ENCODE results near the gene SHCBP1L.

Gene SHCBP1L

GRCh38 chr1:182927693-182928433, 25.1 kb downstream of the SHCBP1L start:
- Histone ChIP-seq H3K9me2 (replicated peaks; ENCODE audit: insufficient read depth, low read length) (no peaks in the 10 kb centered on the region), H2AFZ (ENCODE audit: low read length) (no peak overlapping the region), H3K79me2 (ENCODE audit: low read length) (no peaks in the 10 kb centered on the region), H3K4me3 (ENCODE audit: low read length) (no peak overlapping the region), H3K36me3 (replicated peaks; ENCODE audit: insufficient read depth, low read length) (no peaks in the 10 kb centered on the region), H3K4me2 (ENCODE audit: low read depth, low read length) (no peak overlapping the region), H3K27ac (ENCODE audit: low read length) (no peak overlapping the region), H4K20me1 (ENCODE audit: insufficient read depth, low read length) (no peaks in the 10 kb centered on the region), H3K4me1 (ENCODE audit: low read length) (no peaks in the 10 kb centered on the region), H3F3A (ENCODE audit: insufficient read depth, low read length) (no peaks in the 10 kb centered on the region), H3K27me3 (replicated peaks; ENCODE audit: insufficient read depth, low read length) (no peaks in the 10 kb centered on the region), H3K9me3 (replicated peaks; ENCODE audit: insufficient read depth, low read length) (no peaks in the 10 kb centered on the region), H3K9ac (ENCODE audit: low read length) (no peak overlapping the region)
- no peak for DNase-seq
- TF ChIP-seq CTCF (IDR thresholded peaks at IDR 0.05; ENCODE audit: low read length): no peak
- TF ChIP-seq EZH2phosphoT487 (IDR thresholded peaks at IDR 0.05; ENCODE audit: low read length): no peak
- no peak for TF ChIP-seq EZH2 (optimal IDR thresholded peaks at IDR 0.05; ENCODE audit: low read depth, low read length)

DNA sequence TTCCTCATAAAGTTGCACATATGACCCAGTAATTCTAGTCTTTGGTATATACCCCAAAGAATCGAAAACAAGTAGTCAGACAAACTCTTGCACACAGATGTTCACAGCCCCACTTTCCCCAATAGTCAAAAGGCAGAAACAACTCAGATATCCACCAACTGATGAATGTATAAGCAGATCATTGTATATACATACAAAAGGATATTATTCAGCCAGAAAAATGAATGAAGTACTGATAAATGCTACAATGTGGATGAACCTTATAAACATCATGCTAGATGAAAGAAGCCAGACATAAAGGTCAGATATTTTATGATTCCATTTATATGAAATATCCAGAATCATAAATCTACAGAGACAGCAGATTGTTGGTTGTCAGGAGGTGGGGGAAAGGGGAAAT, 27.3 kb downstream of the SHCBP1L start:
- Histone ChIP-seq H3K9me2 (replicated peaks; ENCODE audit: insufficient read depth, low read length) (no peaks in the 10 kb centered on the region), H3K9me3 (replicated peaks; ENCODE audit: insufficient read depth, low read length) (no peaks in the 10 kb centered on the region), H3K9ac (ENCODE audit: low read length) (no peak overlapping the region), H3K4me2 (ENCODE audit: low read depth, low read length) (no peak overlapping the region), H3K27ac (ENCODE audit: low read length) (no peak overlapping the region), H3F3A (ENCODE audit: insufficient read depth, low read length) (no peaks in the 10 kb centered on the region), H3K27me3 (replicated peaks; ENCODE audit: insufficient read depth, low read length) (no peaks in the 10 kb centered on the region), H3K4me1 (ENCODE audit: low read length) (no peaks in the 10 kb centered on the region), H2AFZ (ENCODE audit: low read length) (no peak overlapping the region), H3K36me3 (replicated peaks; ENCODE audit: insufficient read depth, low read length) (no peaks in the 10 kb centered on the region), H4K20me1 (ENCODE audit: insufficient read depth, low read length) (no peaks in the 10 kb centered on the region), H3K4me3 (ENCODE audit: low read length) (no peak overlapping the region), H3K79me2 (ENCODE audit: low read length) (no peaks in the 10 kb centered on the region)
- TF ChIP-seq CTCF (IDR thresholded peaks at IDR 0.05; ENCODE audit: low read length): no peak
- no peak for TF ChIP-seq EZH2phosphoT487 (IDR thresholded peaks at IDR 0.05; ENCODE audit: low read length)
- no peak for TF ChIP-seq EZH2 (optimal IDR thresholded peaks at IDR 0.05; ENCODE audit: low read depth, low read length)
- DNase-seq: no peak

DNA sequence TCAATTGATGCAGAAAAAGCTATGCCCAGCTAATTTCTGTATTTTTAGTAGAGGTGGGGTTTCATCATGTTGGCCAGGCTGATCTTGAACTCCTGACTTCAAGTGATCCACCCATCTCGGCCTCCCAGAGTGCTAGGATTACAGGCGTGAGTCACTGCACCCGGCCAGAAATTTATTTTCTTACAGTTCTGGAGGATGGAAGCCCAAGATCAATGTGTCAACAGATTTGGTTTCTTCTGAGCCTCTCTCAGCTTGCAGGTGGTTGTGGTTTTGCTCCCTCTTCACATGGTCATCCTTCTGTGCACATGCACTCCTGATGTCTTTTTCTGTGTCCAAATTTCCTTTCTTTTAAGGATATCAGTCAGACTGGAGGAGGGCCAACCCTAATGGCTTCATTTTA, 35.6 kb downstream of the SHCBP1L start:
- no peaks in the 10 kb centered on the region for H3K9me3 ChIP-seq (replicated peaks; ENCODE audit: insufficient read depth, low read length)
- DNase-seq: peak; percentile 27
- H3K79me2 ChIP-seq (ENCODE audit: low read length): no peaks in the 10 kb centered on the region
- H3K9ac ChIP-seq (ENCODE audit: low read length): no peak overlapping the region
- 0 out of 2 replicates have a peak, but pooled peaks cover 2% of the 10 kb centered on the region for H3K4me1 ChIP-seq (ENCODE audit: low read length)
- TF ChIP-seq CTCF (IDR thresholded peaks at IDR 0.05; ENCODE audit: low read length) (no peak), EZH2phosphoT487 (IDR thresholded peaks at IDR 0.05; ENCODE audit: low read length) (no peak), EZH2 (optimal IDR thresholded peaks at IDR 0.05; ENCODE audit: low read depth, low read length) (no peak)
- H3K4me3 ChIP-seq (ENCODE audit: low read length): no peak overlapping the region
- no peaks in the 10 kb centered on the region for H3K27me3 ChIP-seq (replicated peaks; ENCODE audit: insufficient read depth, low read length)
- no peak overlapping the region for H2AFZ ChIP-seq (ENCODE audit: low read length)
- H4K20me1 ChIP-seq (ENCODE audit: insufficient read depth, low read length): no peaks in the 10 kb centered on the region
- H3K4me2 ChIP-seq (ENCODE audit: low read depth, low read length): no peak overlapping the region
- H3K9me2 ChIP-seq (replicated peaks; ENCODE audit: insufficient read depth, low read length): no peaks in the 10 kb centered on the region
- H3K36me3 ChIP-seq (replicated peaks; ENCODE audit: insufficient read depth, low read length): no peaks in the 10 kb centered on the region
- H3K27ac ChIP-seq (ENCODE audit: low read length): no peak overlapping the region
- no peaks in the 10 kb centered on the region for H3F3A ChIP-seq (ENCODE audit: insufficient read depth, low read length)

All from MM.1S (cell line).